K562 (cell line): ENCODE measurements around the gene GMPR2. TPM values are rescaled to one million over a fixed set of nuclear protein-coding genes. Genes with fewer than 3 reads are reported as not detected.

Source experiments
- ATAC-seq: fragments of 200-7000 bp; cut with Tn5 transposase; 3 replicates; pipeline ENCODE4 v1.9.1; 2020; ENCODE audit warnings: moderate library complexity
- BruUV-seq: library from RNA; stranded (reverse); fragments of 400-500 nt; replicated peaks from 2 replicates; lab custom pipeline; 2021; lab: Mats Ljungman, UMichigan
- CTCF ChIA-PET: fragments of 300-600 bp; formaldehyde crosslinking; extraction: SDS; loops from one replicate; lab custom pipeline; 2021; ENCODE audit warnings: low intra/inter-chr PET ratio; lab: Yijun Ruan, JAX
- POLR2A ChIA-PET: fragments of 300-600, 350-650 bp; sonication (Branson Sonifier 250); formaldehyde crosslinking; extraction: SDS; loops from one replicate; lab custom pipeline; 2021; ENCODE audit warnings: antibody characterized with exemption, inconsistent platforms; lab: Yijun Ruan, JAX
- DNase-seq, 4 experiments: peaks; one replicate each; pipeline versions ENCODE4 v3.0.0 to v3.0.0-alpha.2; 2011 to 2018; ENCODE audit warnings: low spot score in 3 of 4, mixed read lengths in 3 of 4; ENCODE audit errors: extremely low read depth in 1 of 4
- FAIRE-seq: peaks from 2 replicates; lab custom pipeline; 2011; peaks lifted over from hg19 to GRCh38; lab: Jason Lieb, UNC
- H2AFZ ChIP-seq: 2 replicates; pipeline ENCODE4 v1.6.0; 2011; ENCODE audit warnings: low read depth, low read length, control low read depth, inconsistent platforms
- H3K27ac ChIP-seq: fragments of 200-600 bp; 3 replicates; pipeline ENCODE4 v1.8.0; 2011; ENCODE audit warnings: low read depth, mild to moderate bottlenecking, control low read depth, inconsistent platforms, low read length, moderate library complexity, mixed read lengths; ENCODE audit errors: extremely low read depth
- H3K27me3 ChIP-seq, 2 experiments: fragments of 300-600 bp in 1 of 2; 2 replicates in 1 of 2; 3 replicates in 1 of 2; pipeline versions ENCODE4 v1.6.0 to v1.8.0; 2011; ENCODE audit warnings: inconsistent platforms in 2 of 2, low read length in 2 of 2, mild to moderate bottlenecking in 1 of 2, mixed read lengths in 1 of 2, moderate library complexity in 1 of 2; ENCODE audit not compliant: control insufficient read depth in 2 of 2, insufficient read depth in 2 of 2
- H3K36me3 ChIP-seq: fragments of 300-600 bp; 3 replicates; pipeline ENCODE4 v1.8.0; 2011; ENCODE audit warnings: mild to moderate bottlenecking, low read length, inconsistent platforms; ENCODE audit not compliant: control insufficient read depth, insufficient read depth
- H3K4me1 ChIP-seq, 2 experiments: fragments of 200-600 bp in 1 of 2; replicated peaks in 1 of 2; 2 replicates in 1 of 2; 3 replicates in 1 of 2; pipeline versions ENCODE4 v1.5.1 to v1.8.0; 2011; ENCODE audit warnings: inconsistent platforms in 2 of 2, low read length in 2 of 2, mild to moderate bottlenecking in 1 of 2, mixed read lengths in 1 of 2, moderate library complexity in 1 of 2; ENCODE audit not compliant: control insufficient read depth in 2 of 2, insufficient read depth in 2 of 2
- H3K4me2 ChIP-seq: 2 replicates; pipeline ENCODE4 v1.6.1; 2011; ENCODE audit warnings: low read length, control low read depth, inconsistent platforms, mixed read lengths; ENCODE audit not compliant: insufficient read depth
- H3K4me3 ChIP-seq: fragments of 200-600 bp; sonication (generic), shearing (Covaris generic); 2 replicates; pipeline ENCODE4 v1.5.1; 2016; ENCODE audit warnings: control low read depth, inconsistent platforms
- H3K79me2 ChIP-seq: fragments of 200-600 bp; 3 replicates; pipeline ENCODE4 v1.8.0; 2011; ENCODE audit warnings: low read length, inconsistent platforms; ENCODE audit not compliant: control insufficient read depth, insufficient read depth
- H3K9ac ChIP-seq, 2 experiments: 2 replicates each; pipeline versions ENCODE4 v1.6.0 to v1.6.1; 2011; ENCODE audit warnings: low read depth in 2 of 2, low read length in 2 of 2, control low read depth in 1 of 2, inconsistent platforms in 1 of 2, mild to moderate bottlenecking in 1 of 2, mixed read lengths in 1 of 2; ENCODE audit not compliant: insufficient read depth in 1 of 2
- H3K9me1 ChIP-seq: one replicate; pipeline ENCODE4 v1.6.0; 2011; ENCODE audit warnings: inconsistent platforms, mild to moderate bottlenecking, low read length, moderate library complexity; ENCODE audit not compliant: control insufficient read depth, insufficient read depth
- H3K9me3 ChIP-seq: replicated peaks from 2 replicates; pipeline ENCODE4 v1.5.1; 2011; ENCODE audit warnings: low read depth, low read length, inconsistent platforms; ENCODE audit not compliant: control insufficient read depth, insufficient read depth
- H4K20me1 ChIP-seq: replicated peaks from 2 replicates; pipeline ENCODE4 v1.6.1; 2011; ENCODE audit warnings: low read length, inconsistent platforms, mixed read lengths; ENCODE audit not compliant: control insufficient read depth, insufficient read depth
- ARNT ChIP-seq, 2 experiments: fragments of 450-650 bp; IDR thresholded peaks; 2 replicates each; pipeline ENCODE4 v1.6.1; 2016; ENCODE audit warnings: mild to moderate bottlenecking in 1 of 2
- BCOR ChIP-seq: fragments of 450-650 bp; IDR thresholded peaks from 2 replicates; pipeline ENCODE4 v1.6.1; 2016
- GTF2A2 ChIP-seq: IDR thresholded peaks from 2 replicates; pipeline ENCODE4 v1.6.1; 2016; ENCODE audit warnings: mild to moderate bottlenecking, missing genetic modification characterization, missing compliant biosample characterization
- HINFP ChIP-seq: fragments of 450-650 bp; conservative IDR thresholded peaks from 2 replicates; pipeline ENCODE4 v1.6.1; 2016; ENCODE audit warnings: missing genetic modification characterization, low read depth, mild to moderate bottlenecking, control low read depth, missing compliant biosample characterization
- IFI16 ChIP-seq: fragments of 250-450 bp; sonication (Bioruptor Pico); IDR thresholded peaks from 2 replicates; pipeline ENCODE4 v2.1.2; 2022; ENCODE audit warnings: mild to moderate bottlenecking, inconsistent platforms
- MEF2A ChIP-seq: IDR thresholded peaks from 2 replicates; pipeline ENCODE4 v1.6.1; 2011; ENCODE audit warnings: low read depth, mild to moderate bottlenecking, low read length, moderate library complexity; ENCODE audit not compliant: control insufficient read depth
- RFX1 ChIP-seq: fragments of 450-650 bp; IDR thresholded peaks from 2 replicates; pipeline ENCODE4 v1.6.1; 2016; ENCODE audit warnings: mild to moderate bottlenecking, moderate library complexity
- TAF9B ChIP-seq: fragments of 450-650 bp; IDR thresholded peaks from 2 replicates; pipeline ENCODE4 v1.6.1; 2018; ENCODE audit warnings: mild to moderate bottlenecking; ENCODE audit not compliant: partially characterized antibody
- ZNF212 ChIP-seq: fragments of 450-650 bp; formaldehyde crosslinking; IDR thresholded peaks from 2 replicates; pipeline ENCODE4 v1.4.0; 2020; ENCODE audit warnings: mild to moderate bottlenecking
- ZNF668 ChIP-seq: fragments of 250-450 bp; sonication (Bioruptor Pico); IDR thresholded peaks from 2 replicates; pipeline ENCODE4 v1.8.0; 2022; ENCODE audit warnings: mild to moderate bottlenecking, inconsistent platforms
- ZNF75A ChIP-seq: fragments of 450-650 bp; formaldehyde crosslinking; IDR thresholded peaks from 2 replicates; pipeline ENCODE4 v1.4.0; 2020; ENCODE audit warnings: mild to moderate bottlenecking
- WGBS: fragments of 100-300 bp; shearing (Covaris generic); methylation state at CpG from one replicate; pipeline ENCODE4 v1.1.6; 2016; ENCODE audit warnings: low coverage, mixed read lengths; ENCODE audit not compliant: insufficient coverage; ENCODE audit errors: missing lambda C conversion rate; 5-methylcytosine and 5-hydroxymethylcytosine counted together
- in situ Hi-C: fragments of 300-500 bp; cut with MboI; formaldehyde crosslinking; loops from 4 replicates; pipeline ENCODE4 v1.15.0; 2018; ENCODE audit warnings: inconsistent platforms, mixed read lengths
- intact Hi-C: fragments of 100-400 bp; cut with micrococcal nuclease; formaldehyde crosslinking; loops from 2 replicates; pipeline ENCODE4 v1.14.2; 2022
- polyA plus RNA-seq, 8 experiments: library from polyadenylated mRNA; depleted of rRNA in 4 of 8; stranded (reverse) in 5 of 8; unstranded in 3 of 8; fragments of >200 nt; fragmentation: Nextera tagmentation in 2 of 8; fragmentation: Illumina TruSeq in 1 of 8; extraction: Ambion mirVana in 2 of 8; extraction: Trizol in 1 of 8; gene quantifications; 2 replicates each; pipeline versions ENCODE4 v1.2.1 to v1.2.3, GENCODE V29; 2011 to 2014; ENCODE audit warnings: inconsistent platforms in 1 of 8, missing spikeins in 1 of 8
- total RNA-seq, 7 experiments: library from RNA; depleted of rRNA in 6 of 7; stranded (reverse); fragments of >200 nt in 6 of 7; fragmentation: Illumina TruSeq in 2 of 7; extraction: Trizol in 2 of 7; gene quantifications; 2 replicates each; pipeline versions ENCODE4 v1.2.1 to v1.2.3, GENCODE V29; 2011 to 2021; ENCODE audit warnings: low replicate concordance in 1 of 7
- TF ChIP-seq, protein P1 (sequence below), 3 experiments: fragments of 200-800 bp in 1 of 3; fragments of 250-450 bp in 1 of 3; fragments of 450-650 bp in 1 of 3; sonication (Bioruptor Pico) in 1 of 3; sonication (Bioruptor generic) in 1 of 3; formaldehyde crosslinking in 1 of 3; IDR thresholded peaks; 2 replicates each; pipeline versions ENCODE4 v1.6.1 to v1.8.0; 2016 to 2022; ENCODE audit warnings: mild to moderate bottlenecking in 2 of 3, missing genetic modification characterization in 2 of 3, missing compliant biosample characterization in 1 of 3, moderate library complexity in 1 of 3

Gene GMPR2
- total and polyA plus RNA-seq, 9 of the 15 experiments (the other 6 are each of a cell fraction or from before 2014, with no cell fraction given) = 26.4 to 67.4 (median 36.3) TPM

GRCh38 chr14:24280797-24281460, 48.2 kb downstream of the GMPR2 start (continued):
- TF ChIP-seq BCOR (no peak), MEF2A (no peak), RFX1 (no peak)
- TF ChIP-seq, protein P1, sequence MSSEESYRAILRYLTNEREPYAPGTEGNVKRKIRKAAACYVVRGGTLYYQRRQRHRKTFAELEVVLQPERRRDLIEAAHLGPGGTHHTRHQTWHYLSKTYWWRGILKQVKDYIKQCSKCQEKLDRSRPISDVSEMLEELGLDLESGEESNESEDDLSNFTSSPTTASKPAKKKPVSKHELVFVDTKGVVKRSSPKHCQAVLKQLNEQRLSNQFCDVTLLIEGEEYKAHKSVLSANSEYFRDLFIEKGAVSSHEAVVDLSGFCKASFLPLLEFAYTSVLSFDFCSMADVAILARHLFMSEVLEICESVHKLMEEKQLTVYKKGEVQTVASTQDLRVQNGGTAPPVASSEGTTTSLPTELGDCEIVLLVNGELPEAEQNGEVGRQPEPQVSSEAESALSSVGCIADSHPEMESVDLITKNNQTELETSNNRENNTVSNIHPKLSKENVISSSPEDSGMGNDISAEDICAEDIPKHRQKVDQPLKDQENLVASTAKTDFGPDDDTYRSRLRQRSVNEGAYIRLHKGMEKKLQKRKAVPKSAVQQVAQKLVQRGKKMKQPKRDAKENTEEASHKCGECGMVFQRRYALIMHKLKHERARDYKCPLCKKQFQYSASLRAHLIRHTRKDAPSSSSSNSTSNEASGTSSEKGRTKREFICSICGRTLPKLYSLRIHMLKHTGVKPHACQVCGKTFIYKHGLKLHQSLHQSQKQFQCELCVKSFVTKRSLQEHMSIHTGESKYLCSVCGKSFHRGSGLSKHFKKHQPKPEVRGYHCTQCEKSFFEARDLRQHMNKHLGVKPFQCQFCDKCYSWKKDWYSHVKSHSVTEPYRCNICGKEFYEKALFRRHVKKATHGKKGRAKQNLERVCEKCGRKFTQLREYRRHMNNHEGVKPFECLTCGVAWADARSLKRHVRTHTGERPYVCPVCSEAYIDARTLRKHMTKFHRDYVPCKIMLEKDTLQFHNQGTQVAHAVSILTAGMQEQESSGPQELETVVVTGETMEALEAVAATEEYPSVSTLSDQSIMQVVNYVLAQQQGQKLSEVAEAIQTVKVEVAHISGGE (CRISPR knock-in tag; IDR thresholded peaks at IDR 0.05) = no peak
- TF ChIP-seq, all 486 proteins: peak for 0

DNA sequence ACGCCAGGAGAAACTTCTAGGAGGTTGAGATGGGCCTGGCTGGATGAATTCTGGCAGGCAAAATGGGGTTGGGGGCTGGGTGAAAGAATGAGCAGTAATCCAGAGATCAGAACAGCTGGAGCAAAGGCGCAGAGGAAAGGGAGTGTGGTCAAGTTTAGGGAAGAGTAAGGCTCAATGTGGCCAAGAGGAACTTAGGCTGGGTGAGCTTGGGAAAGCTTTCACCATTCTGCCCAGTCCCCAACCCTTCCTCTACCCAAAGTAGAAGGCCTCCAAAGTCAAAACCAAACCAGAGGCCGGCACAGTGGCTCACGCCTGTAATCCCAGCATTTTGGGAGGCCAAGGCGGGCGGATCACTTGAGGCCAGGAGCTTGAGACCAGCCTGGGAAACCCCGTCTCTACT, 48.9 kb downstream of the GMPR2 start:
- DNase-seq = no peak
- Histone ChIP-seq H3K4me2 (no peak overlapping the region), H3K27me3 (no peaks in the 10 kb centered on the region), H4K20me1 (no peaks in the 10 kb centered on the region), H3K4me3 (no peak overlapping the region), H3K36me3 (no peaks in the 10 kb centered on the region), H3K9ac (no peak overlapping the region), H3K4me1 (peaks cover 0 to 3% of the 10 kb centered on the region in 2 experiments; a peak in 2 of 5 replicates), H2AFZ (no peak overlapping the region), H3K79me2 (no peaks in the 10 kb centered on the region), H3K9me3 (no peaks in the 10 kb centered on the region), H3K9me1 (no peaks in the 10 kb centered on the region), H3K27ac (no peak overlapping the region)
- POLR2A ChIA-PET = interaction anchor here (1.1 to 2.2 kb wide), 2 partner anchors 8 to 10 kb away, joined by 3 to 7 read pairs; partner anchors contain the start of gene RABGGTA
- TF ChIP-seq HINFP (tag) (no peak), IFI16 (CRISPR knock-in tag) (no peak), ARNT (IDR thresholded peaks at IDR 0.05) (no peak), ZNF212 (CRISPR knock-in tag) (no peak), ZNF75A (no peak), TAF9B (no peak), GTF2A2 (tag) (no peak), ZNF668 (no peak)
- CTCF ChIA-PET = no interaction called here
- intact Hi-C loops = no loop called here
- 74% methylated on average over 5 of the region's 7 CpGs for WGBS
- no peak for FAIRE-seq
- BruUV-seq = no TSS peak
- ATAC-seq = no peak
- in situ Hi-C loops = no loop called here
